Body of pancreas (tissue), 4 donors: Measurements from ENCODE around the gene ZNF516.

Source experiments
- CTCF ChIP-seq, 7 experiments: fragments of 450-650 bp in 4 of 7; fragments of 200-600 bp in 3 of 7; sonication (generic) in 3 of 7; IDR thresholded peaks; one replicate each; pipeline ENCODE4 v1.5.1; 2016 to 2019; ENCODE audit warnings: antibody characterized with exemption in 7 of 7
- POLR2A ChIP-seq, 3 donors: fragments of 450-650 bp; IDR thresholded peaks; one replicate each; pipeline ENCODE4 v1.6.1; 2016; ENCODE audit warnings: antibody characterized with exemption in 3 of 3, mild to moderate bottlenecking in 2 of 3

- no peak for TF ChIP-seq CTCF (IDR thresholded peaks at IDR 0.05)
- no peak for TF ChIP-seq POLR2A (IDR thresholded peaks at IDR 0.05)
Measured at GRCh38 chr18:76386071-76386470, 109.0 kb downstream of the ZNF516 start.
